GM11168 (cell line): ENCODE measurements around the gene C21orf58.

Experiments
- in situ Hi-C: fragments of 300-500 bp; cut with MboI; formaldehyde crosslinking; loops from one replicate; pipeline ENCODE4 v1.12.0; 2022; ENCODE audit warnings: low sequenced_read_pairs; ENCODE audit not compliant: unreplicated experiment

The C21orf58 gene

DNA sequence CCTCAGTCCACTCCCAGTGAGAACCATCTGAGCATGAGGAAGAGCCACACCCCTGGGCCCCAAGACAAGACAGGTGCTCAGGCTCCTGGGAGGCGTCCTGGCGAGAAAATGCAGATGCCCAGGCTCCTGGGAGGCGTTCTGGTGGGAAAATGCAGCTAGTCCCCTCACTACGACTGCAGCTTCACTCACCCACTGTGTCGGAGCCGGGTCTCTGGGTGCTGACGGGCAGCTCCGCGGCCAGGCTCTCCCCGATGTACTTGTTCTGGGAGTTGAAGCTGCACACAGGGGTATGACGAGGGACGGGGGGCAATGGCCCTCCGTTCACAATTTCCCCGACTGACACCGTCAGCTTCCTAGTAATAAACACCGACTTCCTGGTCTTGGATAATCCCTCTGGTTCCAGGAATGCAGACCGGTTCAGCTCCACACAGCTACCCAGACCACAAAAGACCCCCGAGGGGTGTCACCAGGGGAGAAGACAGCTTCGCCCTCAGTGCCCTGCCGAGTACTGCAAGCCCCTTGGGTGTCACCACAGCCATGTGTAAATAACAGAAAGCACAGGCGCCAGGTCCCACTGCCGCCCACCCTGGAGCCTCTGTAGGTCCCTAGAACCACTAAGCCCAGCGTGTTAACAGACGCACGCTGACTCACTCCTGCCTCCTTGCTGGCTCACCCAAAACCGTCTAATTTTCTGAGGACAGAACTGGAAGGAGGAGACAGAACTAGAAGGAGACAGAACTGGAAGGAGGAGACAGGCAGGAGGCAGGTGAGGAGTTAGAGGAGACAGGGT, 57.7 kb downstream of the C21orf58 start:
- in situ Hi-C loops, result no loop called here

DNA sequence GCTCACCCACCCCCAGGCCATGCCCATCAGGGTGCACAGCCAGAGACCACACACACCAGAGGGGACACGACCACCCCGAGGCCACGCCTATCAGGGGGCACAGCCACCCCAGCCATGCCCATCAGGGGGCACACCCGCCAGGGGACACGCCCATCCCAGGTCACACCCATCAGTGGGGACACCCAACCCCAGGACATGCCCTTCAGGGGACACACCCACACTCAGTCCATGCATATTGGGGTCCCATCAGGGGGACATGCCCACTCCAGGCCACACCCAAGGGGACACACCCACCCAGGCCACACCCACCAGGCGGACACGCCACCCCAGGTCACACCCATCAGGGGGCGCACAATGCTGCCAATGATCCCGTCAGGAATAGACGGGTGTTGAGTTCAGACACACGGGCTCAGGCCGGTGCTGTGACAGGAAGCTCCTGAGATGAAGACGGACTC, 59.0 kb downstream of the C21orf58 start:
- in situ Hi-C loops, result no loop called here

- in situ Hi-C loops, result no loop called here
These were observed 59.5 kb downstream of the C21orf58 start for GRCh38 chr21:46264046-46264689.

DNA sequence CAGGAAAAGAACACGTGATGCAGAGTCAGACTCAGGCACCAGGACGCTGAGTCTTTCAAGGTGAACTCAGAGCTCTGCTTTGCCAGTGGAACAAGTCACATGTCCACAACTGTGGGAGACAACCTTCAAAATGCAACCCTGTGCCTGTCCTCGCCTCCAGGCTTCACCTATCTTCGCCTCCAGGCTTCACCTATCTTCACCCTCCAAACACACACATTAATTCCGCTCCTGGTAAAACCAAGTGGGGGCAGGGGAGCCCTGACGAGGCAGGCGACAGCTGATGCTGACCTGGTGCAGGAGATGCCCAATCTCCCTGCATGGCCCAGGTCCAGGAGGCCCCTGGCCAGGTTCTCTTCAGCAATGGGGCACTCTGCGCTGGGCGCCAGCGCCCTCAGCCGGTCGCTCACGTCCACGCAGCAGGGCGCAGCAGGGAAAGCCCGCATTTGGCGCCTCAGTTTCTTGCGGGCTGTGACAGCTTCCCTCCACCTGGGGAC, 67.1 kb downstream of the C21orf58 start:
- in situ Hi-C loops, result no loop called here

DNA sequence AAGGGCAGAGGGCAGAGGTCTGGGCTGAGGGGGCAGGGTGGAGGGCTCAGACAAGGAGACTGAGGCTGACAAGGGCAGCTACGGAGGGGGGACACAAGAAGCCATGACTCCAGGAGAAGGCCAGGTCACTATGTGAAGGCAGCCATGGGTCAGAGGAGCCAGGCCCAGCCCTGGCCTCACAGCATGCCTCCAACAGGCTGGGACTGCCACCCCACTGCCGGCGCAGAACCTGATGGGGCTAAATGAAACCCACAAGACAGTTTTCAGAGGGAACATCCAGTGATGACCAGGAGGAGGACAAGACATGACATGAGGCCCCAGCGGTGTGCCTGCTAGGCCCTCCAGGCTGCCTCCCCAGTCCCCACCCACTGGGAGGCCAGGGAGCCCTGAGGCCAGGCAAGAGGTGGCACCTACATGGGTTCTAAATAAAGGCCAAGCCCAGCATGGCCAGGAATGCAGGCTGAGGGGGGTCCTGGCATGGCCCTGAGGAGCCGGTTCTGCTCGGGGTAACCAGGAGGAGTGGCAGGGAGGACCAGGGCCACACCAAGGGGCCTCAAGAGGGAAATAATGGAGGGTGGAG, 67.8 kb downstream of the C21orf58 start:
- in situ Hi-C loops, result no loop called here

DNA sequence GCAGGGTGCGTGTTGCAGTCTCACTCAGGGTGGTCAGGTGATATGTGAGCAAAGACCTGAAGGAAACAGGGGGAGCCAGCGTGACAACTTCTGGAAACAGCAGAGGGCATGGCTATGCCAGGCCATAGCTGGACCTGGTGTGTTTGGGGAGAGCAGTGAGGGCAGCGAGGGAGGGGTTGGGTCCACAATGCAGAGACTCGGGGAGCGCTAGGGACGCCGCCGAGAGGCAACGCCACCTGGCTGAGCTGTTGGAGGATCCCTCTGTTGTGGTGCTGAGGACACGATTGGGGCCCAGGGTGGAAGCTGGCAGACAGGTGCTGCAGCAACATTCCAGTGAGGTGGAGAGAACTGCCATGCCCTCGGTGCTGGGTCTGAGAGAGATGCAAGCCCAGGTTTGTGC, 68.5 kb downstream of the C21orf58 start:
- in situ Hi-C loops, result no loop called here

DNA sequence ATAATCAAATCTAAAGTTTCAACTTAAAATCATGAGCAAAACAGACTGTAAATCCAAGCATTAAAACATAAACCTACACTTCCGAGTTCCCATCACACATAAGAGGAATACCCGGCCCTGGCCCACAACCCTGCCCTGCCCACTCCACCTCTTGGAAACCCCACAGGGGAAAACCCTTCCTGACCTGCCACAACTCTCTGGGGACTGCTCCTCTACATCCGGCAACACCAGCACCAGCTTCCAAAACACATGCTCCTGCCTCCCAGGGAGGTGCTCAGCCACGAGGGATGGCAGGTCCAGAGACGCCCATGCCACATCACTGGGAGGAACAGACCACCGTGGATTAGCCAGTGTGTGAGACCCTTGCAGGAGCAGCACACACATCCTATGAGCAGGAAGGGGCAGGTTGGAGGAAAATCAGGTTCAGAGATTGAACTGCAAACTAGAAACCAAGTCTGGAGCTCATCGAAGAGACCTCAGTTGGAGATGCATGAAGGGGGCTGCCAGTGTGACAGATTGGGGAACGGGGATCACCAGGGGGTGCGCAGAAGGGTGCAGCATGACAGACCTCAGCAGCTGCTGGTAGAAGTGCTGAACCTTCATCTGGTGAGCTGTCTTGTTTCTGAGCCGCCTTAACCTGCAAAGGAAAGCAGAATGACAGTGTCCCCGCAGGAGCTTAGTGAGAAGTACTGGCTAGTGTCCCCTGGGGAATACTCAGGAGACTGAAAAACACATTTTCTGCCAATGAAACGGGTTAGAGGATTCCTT, 69.3 kb downstream of the C21orf58 start:
- in situ Hi-C loops, result no loop called here

DNA sequence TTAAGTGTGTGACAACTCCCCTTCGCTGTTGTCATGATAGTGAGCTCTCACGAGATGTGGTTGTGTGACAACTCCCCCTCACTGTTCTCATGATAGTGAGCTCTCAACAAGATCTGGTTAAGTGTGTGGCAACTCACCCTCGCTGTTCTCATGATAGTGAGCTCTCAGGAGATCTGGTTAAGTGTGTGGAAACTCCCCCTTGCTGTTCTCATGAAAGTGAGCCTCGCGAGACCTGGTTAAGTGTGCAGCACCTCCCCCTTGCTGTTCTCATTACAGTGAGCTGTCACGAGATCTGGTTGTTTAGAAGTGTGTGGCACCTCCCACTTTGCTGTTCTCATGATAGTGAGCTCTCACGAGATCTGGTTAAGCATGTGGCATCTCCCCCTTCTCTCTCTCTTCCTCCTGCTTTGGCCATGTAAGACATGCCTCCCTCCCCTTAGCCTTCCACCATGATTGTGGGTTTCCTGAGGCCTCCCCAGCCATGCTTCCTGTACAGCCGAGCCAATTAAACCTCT, 70.0 kb downstream of the C21orf58 start:
- in situ Hi-C loops, result no loop called here

GRCh38 chr21:46252840-46253239, 70.8 kb downstream of the C21orf58 start:
- in situ Hi-C loops, result no loop called here
